ENCODE measurements around the gene SNAI3.

SNAI3 gene

GRCh38 chr16:88698646-88699045 lies 12.3 kb upstream of the SNAI3 start (continued):
- TF ChIP-seq ZNF404 (tag by site-specific recombination; IDR thresholded peaks at IDR 0.05) (no peak), INSM2 (tag by site-specific recombination; IDR thresholded peaks at IDR 0.05) (no peak), ZNF341 (tag by site-specific recombination; IDR thresholded peaks at IDR 0.05; ENCODE audit: low read depth) (no peak), PRDM1 (tag by site-specific recombination; IDR thresholded peaks at IDR 0.05) (no peak), ZNF558 (tag by site-specific recombination; IDR thresholded peaks at IDR 0.05) (no peak), ZNF214 (tag by site-specific recombination; IDR thresholded peaks at IDR 0.05; ENCODE audit: borderline replicate concordance) (no peak), TCF7L2 (IDR thresholded peaks at IDR 0.05; ENCODE audit: borderline replicate concordance, low read depth, low read length) (no peak)

- POLR2A ChIA-PET, result interaction anchor here (1.0 kb wide), 1 partner anchor 7 kb away, joined by 3 read pairs; no protein-coding TSS in a partner anchor
- no peak for TF ChIP-seq ZNF175 (tag by site-specific recombination; IDR thresholded peaks at IDR 0.05)
- TF ChIP-seq CTCF (tag by site-specific recombination; IDR thresholded peaks at IDR 0.05), result peak; percentile 72
- H3K36me3 ChIP-seq (ENCODE audit: control insufficient read depth in 2 of 2, insufficient read depth in 1 of 2, low read length in 2 of 2), result peaks cover 0 to 49% of the 10 kb centered on the region in 2 experiments; a peak in 2 of 3 replicates
- CTCF ChIA-PET, result no interaction called here
- H3K27ac ChIP-seq (ENCODE audit: extremely low read depth, low read depth, low read length), result no peak overlapping the region; the same call in 1 of the 2 replicates
- H3K4me3 ChIP-seq (ENCODE audit: low read depth, low read length), result no peak overlapping the region
- no peaks in the 10 kb centered on the region for H3K4me1 ChIP-seq (ENCODE audit: control insufficient read depth, insufficient read depth, low read length)
- H3K9me3 ChIP-seq (ENCODE audit: control insufficient read depth, insufficient read depth, low read depth, low read length), result no peaks in the 10 kb centered on the region
Measured at GRCh38 chr16:88697831-88698615, 11.7 kb upstream of the SNAI3 start.

- H3K4me3 ChIP-seq (ENCODE audit: low read depth, low read length), result no peak overlapping the region
- H3K4me1 ChIP-seq (ENCODE audit: control insufficient read depth, insufficient read depth, low read length), result no peaks in the 10 kb centered on the region
- H3K27ac ChIP-seq (ENCODE audit: extremely low read depth, low read depth, low read length), result no peak overlapping the region
- H3K9me3 ChIP-seq (ENCODE audit: control insufficient read depth, insufficient read depth, low read depth, low read length), result no peaks in the 10 kb centered on the region
- ChIA-PET POLR2A (interaction anchor here (1.0 kb wide), 1 partner anchor 8 kb away, joined by 3 read pairs; no protein-coding TSS in a partner anchor), CTCF (no interaction called here)
- peaks cover 0 to 42% of the 10 kb centered on the region in 2 experiments; a peak in 2 of 3 replicates for H3K36me3 ChIP-seq (ENCODE audit: control insufficient read depth in 2 of 2, insufficient read depth in 1 of 2, low read length in 2 of 2)
- no peak for TF ChIP-seq ZNF10 (tag by site-specific recombination; IDR thresholded peaks at IDR 0.05)
- TF ChIP-seq ELK4 (IDR thresholded peaks at IDR 0.05; ENCODE audit: borderline replicate concordance, low read depth, low read length), result no peak
- no peak for TF ChIP-seq PRDM10 (tag by site-specific recombination; IDR thresholded peaks at IDR 0.05)
- TF ChIP-seq ZNF677 (tag by site-specific recombination; IDR thresholded peaks at IDR 0.05), result no peak
- TF ChIP-seq ZNF626 (tag by site-specific recombination; IDR thresholded peaks at IDR 0.05), result no peak
- TF ChIP-seq SCRT2 (tag by site-specific recombination; IDR thresholded peaks at IDR 0.05), result no peak
- TF ChIP-seq SP2 (tag by site-specific recombination; IDR thresholded peaks at IDR 0.05), result no peak
Measured at GRCh38 chr16:88697116-88697830, 11.0 kb upstream of the SNAI3 start.
